OCI-LY3 (cell line): ENCODE results near the gene USP3.

ENCODE experiments used
- H2AFZ ChIP-seq: fragments of 200-600, 300-600 bp; shearing (Covaris generic); 2 replicates; pipeline ENCODE4 v1.6.0; 2014; ENCODE audit warnings: antibody characterized with exemption, low read depth, low read length
- H3K27ac ChIP-seq: fragments of 200-600, 300-600 bp; sonication (generic); 2 replicates; pipeline ENCODE4 v1.5.1; 2014; ENCODE audit warnings: mild to moderate bottlenecking, low read length, moderate library complexity, mixed read lengths
- H3K27me3 ChIP-seq: fragments of 200-600, 300-600 bp; sonication (generic); 2 replicates; pipeline ENCODE4 v1.6.1; 2014; ENCODE audit warnings: low read depth, low read length, mixed read lengths
- H3K36me3 ChIP-seq: fragments of 200-600, 300-600 bp; sonication (generic); replicated peaks from 2 replicates; pipeline ENCODE3; 2014; ENCODE audit warnings: low read depth, low read length, mixed read lengths
- H3K4me1 ChIP-seq: fragments of 300-600, 200-600 bp; sonication (generic); 2 replicates; pipeline ENCODE4 v1.6.1; 2014; ENCODE audit warnings: low read length, mixed read lengths
- H3K4me2 ChIP-seq: fragments of 200-600, 300-600 bp; sonication (generic); 2 replicates; pipeline ENCODE4 v1.6.1; 2014; ENCODE audit warnings: low read length, mixed read lengths
- H3K4me3 ChIP-seq: fragments of 300-600, 200-600 bp; sonication (generic); 2 replicates; pipeline ENCODE4 v1.5.1; 2014; ENCODE audit warnings: antibody characterized with exemption, mild to moderate bottlenecking, low read length, moderate library complexity
- H3K79me2 ChIP-seq: fragments of 300-600, 200-600 bp; shearing (Covaris generic); 2 replicates; pipeline ENCODE4 v1.6.1; 2014; ENCODE audit warnings: mild to moderate bottlenecking, low read length, mixed read lengths
- H3K9ac ChIP-seq: fragments of 300-600, 200-600 bp; shearing (Covaris generic); 2 replicates; pipeline ENCODE4 v1.6.0; 2014; ENCODE audit warnings: mild to moderate bottlenecking, low read length, moderate library complexity
- H3K9me3 ChIP-seq: fragments of 200-600, 300-600 bp; shearing (Covaris generic); 2 replicates; pipeline ENCODE4 v1.6.1; 2014; ENCODE audit warnings: low read length, mixed read lengths; ENCODE audit not compliant: insufficient read depth
- H4K20me1 ChIP-seq: fragments of 200-600, 300-600 bp; sonication (generic); 2 replicates; pipeline ENCODE4 v1.6.1; 2016; ENCODE audit warnings: low read length, mixed read lengths; ENCODE audit not compliant: insufficient read depth
- CTCF ChIP-seq: fragments of 200-600, 300-600 bp; sonication (generic); IDR thresholded peaks from 2 replicates; pipeline ENCODE4 v1.5.1; 2014; ENCODE audit warnings: antibody characterized with exemption, low read length, low read depth
- EZH2phosphoT487 ChIP-seq: fragments of 200-600 bp; shearing (Covaris generic); IDR thresholded peaks from 2 replicates; pipeline ENCODE4 v1.6.1; 2018; ENCODE audit warnings: antibody characterized with exemption, mixed run types, low read depth

USP3 gene

DNA sequence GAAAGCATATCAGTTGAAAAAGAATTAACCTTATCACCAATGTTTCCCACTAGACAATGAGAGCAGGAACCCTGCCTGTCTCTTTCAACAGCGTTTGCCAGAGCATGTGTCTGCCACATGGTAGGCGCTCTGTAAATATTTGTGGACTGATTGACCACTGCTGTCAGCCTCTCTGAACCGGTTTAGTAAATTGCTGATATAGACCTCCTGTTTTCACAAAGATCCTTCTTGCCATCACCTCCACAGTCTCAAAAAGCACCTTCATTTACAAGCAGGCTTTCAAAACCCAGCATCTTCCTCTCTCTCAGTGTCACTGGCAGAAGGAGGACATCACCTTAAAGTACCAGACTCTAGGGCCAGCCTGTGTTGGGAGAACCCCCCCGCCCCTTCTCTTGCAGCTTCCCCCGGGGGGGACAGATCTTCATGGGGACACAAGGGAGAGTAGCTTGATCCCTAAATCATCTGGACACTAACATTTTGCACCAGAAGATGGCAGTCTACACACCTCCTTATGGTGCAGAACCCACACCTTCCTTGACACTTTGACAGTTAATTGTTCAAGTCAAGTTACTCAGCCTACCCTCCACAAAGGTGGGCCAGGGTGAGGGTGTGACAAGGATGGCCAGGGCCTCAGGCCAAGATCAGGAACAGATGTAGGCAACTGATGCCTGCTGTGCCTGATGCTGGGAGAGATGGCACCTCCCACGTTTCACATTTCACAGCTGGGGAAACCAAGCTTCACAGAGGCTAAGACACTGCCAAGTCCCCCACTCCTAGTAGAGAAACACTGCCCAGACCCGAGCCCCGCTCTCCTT is 37.8 kb upstream of the USP3 start:
- Histone ChIP-seq H3K27me3 (no peaks in the 10 kb centered on the region; the same call in 1 of the 2 replicates), H4K20me1 (no peaks in the 10 kb centered on the region), H3K9ac (0 out of 2 replicates have a peak overlapping the region, but pooled peaks have one; percentile 1), H3K9me3 (no peaks in the 10 kb centered on the region), H3K4me1 (peaks cover 30% of the 10 kb centered on the region), H3K4me2 (peak overlapping the region; percentile 57), H2AFZ (0 out of 2 replicates have a peak overlapping the region, but pooled peaks have one; percentile 43), H3K4me3 (no peak overlapping the region; the same call in 1 of the 2 replicates), H3K27ac (no peak overlapping the region), H3K79me2 (no peaks in the 10 kb centered on the region), H3K36me3 (no peaks in the 10 kb centered on the region)
- TF ChIP-seq EZH2phosphoT487 (no peak), CTCF (peak; percentile 80)

DNA sequence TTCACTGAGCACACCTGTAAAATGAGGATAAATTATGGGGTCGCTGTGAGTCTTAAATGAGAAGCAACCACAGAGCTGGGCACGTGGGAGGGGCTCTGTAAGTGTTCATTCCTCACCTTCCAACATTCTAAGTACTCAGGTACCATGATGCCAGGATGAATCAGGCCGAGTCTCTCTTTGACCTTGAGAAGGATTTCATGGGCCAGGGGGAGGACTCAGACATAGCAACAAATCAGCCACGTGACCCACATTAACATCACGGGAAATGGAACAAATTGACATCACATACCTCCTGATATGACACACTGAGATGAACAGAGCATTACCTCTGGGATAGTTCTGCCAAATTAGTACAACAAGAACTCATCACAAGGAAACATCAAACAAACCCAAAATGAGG is 35.2 kb upstream of the USP3 start:
- peak overlapping the region; percentile 11; the same call in 1 of the 2 replicates for H3K4me2 ChIP-seq
- no peaks in the 10 kb centered on the region for H3K27me3 ChIP-seq
- H3K9me3 ChIP-seq, result no peaks in the 10 kb centered on the region
- no peak overlapping the region for H3K27ac ChIP-seq
- peaks cover 49% of the 10 kb centered on the region for H3K4me1 ChIP-seq
- no peak overlapping the region for H2AFZ ChIP-seq
- H4K20me1 ChIP-seq, result no peaks in the 10 kb centered on the region
- no peaks in the 10 kb centered on the region for H3K79me2 ChIP-seq
- H3K9ac ChIP-seq, result no peak overlapping the region
- H3K4me3 ChIP-seq, result no peak overlapping the region
- no peaks in the 10 kb centered on the region for H3K36me3 ChIP-seq
- TF ChIP-seq EZH2phosphoT487 (no peak), CTCF (no peak)

- Histone ChIP-seq H3K4me1 (peaks cover 55% of the 10 kb centered on the region), H3K4me3 (no peak overlapping the region), H3K27ac (no peak overlapping the region), H4K20me1 (no peaks in the 10 kb centered on the region), H2AFZ (no peak overlapping the region), H3K79me2 (no peaks in the 10 kb centered on the region), H3K9ac (no peak overlapping the region), H3K27me3 (no peaks in the 10 kb centered on the region), H3K9me3 (no peaks in the 10 kb centered on the region), H3K4me2 (no peak overlapping the region), H3K36me3 (no peaks in the 10 kb centered on the region)
- TF ChIP-seq EZH2phosphoT487 (no peak), CTCF (no peak)
Observed at GRCh38 chr15:63469984-63470383, 34.4 kb upstream of the USP3 start.

GRCh38 chr15:63473007-63473748 is 31.2 kb upstream of the USP3 start:
- H3K9me3 ChIP-seq, result no peaks in the 10 kb centered on the region
- H3K4me1 ChIP-seq, result peaks cover 70% of the 10 kb centered on the region
- H2AFZ ChIP-seq, result 0 out of 2 replicates have a peak overlapping the region, but pooled peaks have one; percentile 31
- peak overlapping the region; percentile 95 for H3K9ac ChIP-seq
- H3K4me2 ChIP-seq, result peak overlapping the region; percentile 97
- no peaks in the 10 kb centered on the region for H3K79me2 ChIP-seq
- H3K36me3 ChIP-seq, result no peaks in the 10 kb centered on the region
- H3K27ac ChIP-seq, result peak overlapping the region; percentile 97
- no peaks in the 10 kb centered on the region for H4K20me1 ChIP-seq
- TF ChIP-seq EZH2phosphoT487 (no peak), CTCF (no peak)
- H3K4me3 ChIP-seq, result peak overlapping the region; percentile 71
- no peaks in the 10 kb centered on the region for H3K27me3 ChIP-seq
